Testis (tissue), 3 donors: ENCODE data around the gene SLMAP. TPM values are rescaled to one million over a fixed set of nuclear protein-coding genes. Genes with fewer than 3 reads are reported as not detected.

Source experiments
- DNase-seq: peaks from one replicate; pipeline ENCODE4 v3.0.0-alpha.2; 2019
- H3K27ac ChIP-seq, 2 donors: fragments of 200-600 bp; sonication (generic); one replicate each; pipeline ENCODE4 v1.5.1; 2019
- H3K27me3 ChIP-seq: fragments of 200-600 bp; sonication (generic); one replicate; pipeline ENCODE4 v1.5.1; 2019
- H3K36me3 ChIP-seq: fragments of 200-600 bp; sonication (generic); one replicate; pipeline ENCODE4 v1.5.1; 2017; ENCODE audit warnings: low read depth; ENCODE audit errors: missing control alignments
- H3K4me1 ChIP-seq: fragments of 200-600 bp; sonication (generic); one replicate; pipeline ENCODE4 v1.5.1; 2019
- H3K4me3 ChIP-seq, 2 donors: fragments of 200-600 bp; sonication (generic); one replicate each; pipeline ENCODE4 v1.5.1; 2017 to 2019
- H3K9me3 ChIP-seq: fragments of 200-600 bp; sonication (generic); one replicate; pipeline ENCODE4 v1.5.1; 2017
- POLR2A ChIP-seq: fragments of 450-650 bp; IDR thresholded peaks from one replicate; pipeline ENCODE4 v1.6.1; 2017; ENCODE audit warnings: antibody characterized with exemption, mild to moderate bottlenecking, moderate library complexity
- WGBS, 2 donors: methylation state at CpG; one replicate each; pipeline ENCODE4 v1.1.5; 2018; 5-methylcytosine and 5-hydroxymethylcytosine counted together
- intact Hi-C: fragments of 100-400 bp; cut with DNase I; formaldehyde crosslinking; loops from one replicate; pipeline ENCODE4 v1.15.1; 2023; ENCODE audit warnings: low total_unique reads
- polyA plus RNA-seq: library from polyadenylated mRNA; stranded (reverse); fragments of 350-450 nt; fragmentation: Illumina TruSeq; extraction: RNeasy Lipid Tissue Mini Kit (QIAGEN cat#74804); gene quantifications from one replicate; pipeline ENCODE4 v1.2.3, GENCODE V29; 2014; ENCODE audit warnings: low read depth, low replicate concordance; ENCODE audit not compliant: insufficient read depth
- total RNA-seq, 2 donors: library from RNA; depleted of rRNA; stranded (reverse); fragments of >200 nt; gene quantifications; one replicate each; pipeline ENCODE4 v1.2.3, GENCODE V29; 2016
- TF ChIP-seq, protein P1 (sequence below), 3 experiments: fragments of 450-650 bp in 2 of 3; fragments of 200-600 bp in 1 of 3; sonication (generic) in 1 of 3; IDR thresholded peaks; one replicate each; pipeline ENCODE4 v1.5.1; 2016 to 2019; ENCODE audit warnings: antibody characterized with exemption in 3 of 3, mild to moderate bottlenecking in 2 of 3, moderate library complexity in 1 of 3

The SLMAP gene
- total and polyA plus RNA-seq, 3 donors from 2014 or later, result 58.8 to 126 (median 120) TPM

GRCh38 chr3:57837686-57838085, 81.6 kb downstream of the SLMAP start:
- 86 to 90% methylated on average over 3 of the region's 3 CpGs for WGBS, 2 donors
- Histone ChIP-seq H3K36me3 (no peaks in the 10 kb centered on the region), H3K4me1 (no peaks in the 10 kb centered on the region), H3K27ac (no peak overlapping the region), H3K4me3 (no peak overlapping the region), H3K27me3 (no peaks in the 10 kb centered on the region), H3K9me3 (no peaks in the 10 kb centered on the region)
- TF ChIP-seq POLR2A, result no peak
- TF ChIP-seq, protein P1, sequence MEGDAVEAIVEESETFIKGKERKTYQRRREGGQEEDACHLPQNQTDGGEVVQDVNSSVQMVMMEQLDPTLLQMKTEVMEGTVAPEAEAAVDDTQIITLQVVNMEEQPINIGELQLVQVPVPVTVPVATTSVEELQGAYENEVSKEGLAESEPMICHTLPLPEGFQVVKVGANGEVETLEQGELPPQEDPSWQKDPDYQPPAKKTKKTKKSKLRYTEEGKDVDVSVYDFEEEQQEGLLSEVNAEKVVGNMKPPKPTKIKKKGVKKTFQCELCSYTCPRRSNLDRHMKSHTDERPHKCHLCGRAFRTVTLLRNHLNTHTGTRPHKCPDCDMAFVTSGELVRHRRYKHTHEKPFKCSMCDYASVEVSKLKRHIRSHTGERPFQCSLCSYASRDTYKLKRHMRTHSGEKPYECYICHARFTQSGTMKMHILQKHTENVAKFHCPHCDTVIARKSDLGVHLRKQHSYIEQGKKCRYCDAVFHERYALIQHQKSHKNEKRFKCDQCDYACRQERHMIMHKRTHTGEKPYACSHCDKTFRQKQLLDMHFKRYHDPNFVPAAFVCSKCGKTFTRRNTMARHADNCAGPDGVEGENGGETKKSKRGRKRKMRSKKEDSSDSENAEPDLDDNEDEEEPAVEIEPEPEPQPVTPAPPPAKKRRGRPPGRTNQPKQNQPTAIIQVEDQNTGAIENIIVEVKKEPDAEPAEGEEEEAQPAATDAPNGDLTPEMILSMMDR (IDR thresholded peaks at IDR 0.05), result no peak
- no peak for DNase-seq
- intact Hi-C loops, result no loop called here

DNA sequence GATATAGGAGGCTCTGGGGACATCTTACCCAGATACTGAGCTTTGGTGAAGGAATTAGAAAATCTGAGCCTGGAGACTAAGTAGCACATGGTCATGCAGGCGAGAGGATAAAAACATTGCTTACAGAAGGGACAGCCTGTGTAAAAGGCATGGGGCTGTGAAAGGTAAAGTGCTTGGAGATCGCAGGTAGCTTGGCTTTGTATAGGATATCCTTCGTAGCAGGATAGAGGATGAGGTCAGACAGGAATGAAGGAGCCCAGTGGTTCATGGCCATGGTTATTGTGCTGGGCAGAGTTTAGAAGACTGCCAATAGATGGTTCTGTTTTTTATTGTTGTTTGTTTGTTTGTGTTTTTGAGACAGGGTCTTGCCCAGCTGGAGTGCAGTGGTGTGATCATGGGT, 82.5 kb downstream of the SLMAP start:
- DNase-seq, result no peak
- H3K4me1 ChIP-seq, result no peaks in the 10 kb centered on the region
- intact Hi-C loops, result no loop called here
- 88 to 95% methylated on average over 3 of the region's 3 CpGs for WGBS, 2 donors
- H3K27me3 ChIP-seq, result no peaks in the 10 kb centered on the region
- no peak for TF ChIP-seq POLR2A
- TF ChIP-seq, protein P1 (IDR thresholded peaks at IDR 0.05), result no peak
- H3K36me3 ChIP-seq, result no peaks in the 10 kb centered on the region
- H3K27ac ChIP-seq, result no peak overlapping the region
- H3K9me3 ChIP-seq, result no peaks in the 10 kb centered on the region
- H3K4me3 ChIP-seq, result no peak overlapping the region

DNA sequence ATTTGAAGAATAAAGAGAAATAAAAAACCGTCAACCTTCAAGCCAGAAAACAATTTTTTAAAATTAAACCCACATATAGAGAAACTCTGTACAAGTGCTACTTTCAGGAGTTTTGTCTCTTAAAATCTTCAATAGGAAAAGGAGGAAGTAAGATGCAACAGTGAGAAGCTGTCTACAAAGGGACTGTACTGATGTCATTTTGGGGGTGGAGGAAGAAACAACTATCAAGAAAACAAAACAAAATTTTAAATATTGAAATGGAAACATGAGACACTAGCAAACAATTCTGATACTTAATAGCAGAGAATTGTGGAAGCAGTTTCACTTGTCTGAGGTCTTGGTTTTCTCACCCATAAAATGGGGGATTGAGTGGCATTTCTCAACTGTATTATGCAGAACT, 84.4 kb downstream of the SLMAP start:
- H3K27me3 ChIP-seq, result no peaks in the 10 kb centered on the region
- H3K27ac ChIP-seq, result no peak overlapping the region
- TF ChIP-seq, protein P1 (IDR thresholded peaks at IDR 0.05), result no peak
- WGBS, 2 donors, result 94% methylated on average over 1 of the region's 1 CpG
- no peak for DNase-seq
- H3K4me3 ChIP-seq, result no peak overlapping the region
- no peaks in the 10 kb centered on the region for H3K4me1 ChIP-seq
- H3K9me3 ChIP-seq, result no peaks in the 10 kb centered on the region
- no peaks in the 10 kb centered on the region for H3K36me3 ChIP-seq
- intact Hi-C loops, result loop anchor here (10.0 kb wide), 1 partner anchor 446 kb away; no protein-coding TSS in a partner anchor

DNA sequence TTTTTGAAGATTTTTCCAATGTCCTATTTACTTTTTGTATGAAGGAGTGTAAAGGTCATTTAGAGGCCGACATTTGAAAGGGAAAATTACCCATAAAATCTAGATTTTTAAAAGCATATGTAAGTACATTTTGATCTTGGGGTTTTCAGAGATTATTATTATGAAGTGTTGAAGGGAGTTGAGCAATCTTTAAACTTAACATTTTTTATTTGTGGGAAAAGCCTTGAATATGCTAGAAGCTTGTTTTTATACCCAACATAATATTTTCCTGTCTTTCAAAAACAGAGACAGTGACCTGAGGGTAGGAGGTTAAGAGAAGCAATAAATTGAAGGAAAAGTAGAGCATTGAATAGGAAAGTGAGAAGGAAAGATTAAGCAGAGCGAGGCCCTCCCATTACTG, 85.7 kb downstream of the SLMAP start:
- DNase-seq, result no peak
- intact Hi-C loops, result loop anchor here (10.0 kb wide), 1 partner anchor 447 kb away; no protein-coding TSS in a partner anchor
- no peaks in the 10 kb centered on the region for H3K4me1 ChIP-seq
- no peak overlapping the region for H3K27ac ChIP-seq
- TF ChIP-seq, protein P1 (IDR thresholded peaks at IDR 0.05), result no peak
- TF ChIP-seq POLR2A, result no peak
- no peak overlapping the region for H3K4me3 ChIP-seq
- no peaks in the 10 kb centered on the region for H3K36me3 ChIP-seq
- no peaks in the 10 kb centered on the region for H3K27me3 ChIP-seq
- WGBS, 2 donors, result 54 to 55% methylated on average over 2 of the region's 2 CpGs
- no peaks in the 10 kb centered on the region for H3K9me3 ChIP-seq

GRCh38 chr3:57848177-57848738, 92.1 kb downstream of the SLMAP start:
- WGBS, 2 donors, result 83 to 89% methylated on average over 3 of the region's 3 CpGs
- H3K4me3 ChIP-seq, result no peak overlapping the region
- no peak for DNase-seq
- no peak overlapping the region for H3K27ac ChIP-seq
- TF ChIP-seq, protein P1 (IDR thresholded peaks at IDR 0.05), result no peak
- no peak for TF ChIP-seq POLR2A
- H3K36me3 ChIP-seq, result no peaks in the 10 kb centered on the region
- H3K9me3 ChIP-seq, result no peaks in the 10 kb centered on the region
- no peaks in the 10 kb centered on the region for H3K4me1 ChIP-seq
- no peaks in the 10 kb centered on the region for H3K27me3 ChIP-seq
- intact Hi-C loops, result loop anchor here (10.0 kb wide), 1 partner anchor 453 kb away; no protein-coding TSS in a partner anchor
